Heart right ventricle (tissue), 16 donors: ENCODE measurements around the gene TTC32. TPM values are rescaled to one million over a fixed set of nuclear protein-coding genes. Genes with fewer than 3 reads are reported as not detected.
"Not testable (repeated sequence)": the region's sequence is repeated elsewhere in the genome, so short reads cannot be mapped to it uniquely, and the experiment has no call there.

Experiments used
- ATAC-seq, 8 donors: fragments of 200-7000 bp; cut with Tn5 transposase; one replicate each; pipeline ENCODE4 v1.9.1; 2020; ENCODE audit warnings: mild to moderate bottlenecking in 8 of 8, moderate library complexity in 8 of 8, moderate number of reproducible peaks in 1 of 8
- DNase-seq, 2 donors: peaks; one replicate each; pipeline ENCODE4 v3.0.0-alpha.2; 2020
- H3K27ac ChIP-seq, 10 donors: fragments of 200-600 bp; sonication (generic) in 2 of 10; one replicate each; pipeline versions ENCODE4 v1.5.0 to v1.8.0; 2020 to 2022; ENCODE audit warnings: mild to moderate bottlenecking in 3 of 10
- H3K27me3 ChIP-seq, 7 donors: fragments of 200-600 bp; one replicate each; pipeline ENCODE4 v1.8.0; 2021 to 2022; ENCODE audit warnings: mild to moderate bottlenecking in 2 of 7
- H3K36me3 ChIP-seq, 9 donors: fragments of 200-600 bp; sonication (generic) in 1 of 9; one replicate each; pipeline versions ENCODE4 v1.5.0 to v1.8.0; 2020 to 2022; ENCODE audit warnings: mild to moderate bottlenecking in 2 of 9
- H3K4me1 ChIP-seq, 9 donors: fragments of 200-600 bp; sonication (generic) in 1 of 9; one replicate each; pipeline versions ENCODE4 v1.5.0 to v1.8.0; 2020 to 2022; ENCODE audit warnings: mild to moderate bottlenecking in 4 of 9
- H3K4me3 ChIP-seq, 10 donors: fragments of 200-600 bp; sonication (generic) in 2 of 10; one replicate each; pipeline versions ENCODE4 v1.5.0 to v1.8.0; 2020 to 2022; ENCODE audit warnings: mild to moderate bottlenecking in 7 of 10, moderate library complexity in 2 of 10
- H3K9me3 ChIP-seq, 11 donors: fragments of 200-600 bp in 10 of 11; sonication (generic) in 2 of 11; one replicate each; pipeline versions ENCODE4 v1.5.0 to v1.8.0; 2013 to 2022; ENCODE audit warnings: mild to moderate bottlenecking in 2 of 11, control low read depth in 1 of 11, moderate library complexity in 1 of 11
- WGBS, 2 donors: extraction: QIAGEN DNeasy Blood & Tissue Kit; methylation state at CpG; one replicate each; pipeline ENCODE4 v1.1.7; 2013; ENCODE audit warnings: inconsistent platforms in 1 of 2; 5-methylcytosine and 5-hydroxymethylcytosine counted together
- intact Hi-C, 10 donors: fragments of 100-400 bp; cut with DNase I; formaldehyde crosslinking; loops; one replicate each; pipeline versions ENCODE4 v1.11.1 to v1.14.2; 2022
- polyA plus RNA-seq, 2 donors: library from polyadenylated mRNA; stranded (reverse); fragments of 200-250 nt; gene quantifications; one replicate each; pipeline ENCODE4 v1.2.3, GENCODE V29; 2013
- total RNA-seq, 10 donors: library from RNA; stranded (reverse); fragmentation: NEBNext Ultra II Directional in 3 of 10; extraction: Animal tissue kit (Norgen Biotek cat#: 25700) in 3 of 10; gene quantifications; one replicate each; pipeline versions ENCODE4 v1.2.1 to v1.2.4, GENCODE V29; 2021 to 2023
- TF ChIP-seq, protein P1 (sequence below), 9 donors: fragments of 200-600 bp; sonication (generic) in 2 of 9; IDR thresholded peaks; one replicate each; pipeline versions ENCODE4 v1.5.0 to v1.8.0; 2021 to 2022; ENCODE audit warnings: antibody characterized with exemption in 9 of 9, mild to moderate bottlenecking in 5 of 9, moderate library complexity in 1 of 9
- donor health status: Arrhythmogenic right ventricular cardiomyopathy.
- donor health status: ischemic (EF 13 %, LVEDD 7.1; RV severe dilation, severe dysfunction).
- donor health status: healthy with polysubstance abuse.
- donor health status: DM: no; HTN: yes; CAD: no.
- donor health status: DM: no; HTN: no; CAD: no.
- donor health status: ischemic (EF 25% LVEDD 6.9; RV normal size, moderate dysfunction).
- donor health status: ischemic (EF 25% LVEDD 5.7; RV mildly dilated, moderate dysfunction).
- donor health status: healthy.
- donor health status: DM: yes; HTN: yes; CAD: no.
- donor health status: Ischemic cardiomyopathy.
- donor health status: ischemic (EF 35%, LVEDD 5.7; RV mildly dilated, moderate dysfunction).
- donor health status: nonischemic (EF 11% LVEDD 7.7; RV severe dilation, severe dysfunction).
- donor health status: DM: yes; HTN: yes; CAD: no.
- donor health status: PGD.
- donor health status: ischemic (EF 29% LVEDD 5.4; RV normal size, mild dysfunction).
- donor health status: nonischemic (EF 23%, LVEDD 6.1; RV moderate dilation, normal function).

The TTC32 gene
- total and polyA plus RNA-seq, 12 donors: 3.4 to 27.7 (median 6.4) TPM

DNA sequence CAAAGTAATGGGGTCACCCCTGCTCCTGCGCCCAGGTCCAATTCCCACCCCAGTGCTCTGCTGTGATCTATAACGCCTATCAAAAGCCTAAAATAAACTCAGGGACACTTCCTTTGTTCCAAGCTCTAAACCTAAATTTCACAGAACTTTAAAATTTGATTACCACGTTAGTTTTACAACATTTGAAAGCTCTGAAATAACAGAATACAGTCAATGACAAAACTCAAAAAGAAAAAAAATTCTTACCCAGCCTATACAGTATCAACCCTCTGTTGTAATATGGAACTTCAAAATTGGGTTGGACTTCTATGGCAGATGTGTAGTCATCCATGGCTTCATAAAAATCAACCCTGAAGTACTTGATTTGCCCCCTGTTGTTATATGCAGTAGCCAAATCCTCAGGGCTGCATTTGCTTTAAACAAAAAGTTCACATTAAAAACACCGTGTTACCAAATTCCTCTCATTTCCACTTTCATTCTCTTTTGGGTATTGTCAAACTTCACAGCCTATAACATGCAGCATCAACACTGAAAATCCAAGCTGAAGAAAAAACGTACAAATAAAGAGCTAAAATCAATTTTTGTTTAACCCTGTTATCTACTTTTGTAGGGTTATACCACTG, 4.0 kb downstream of the TTC32 start:
- Histone ChIP-seq H3K9me3 (no peaks in the 10 kb centered on the region), H3K4me3 (no peak overlapping the region), H3K36me3 (peaks cover 0 to 5% (median 0%) of the 10 kb centered on the region in 9 donors), H3K27ac (no peak overlapping the region), H3K4me1 (peaks cover 2 to 71% (median 58%) of the 10 kb centered on the region in 9 donors), H3K27me3 (no peaks in the 10 kb centered on the region)
- ATAC-seq (no peak), DNase-seq (no peak)
- TF ChIP-seq, protein P1, sequence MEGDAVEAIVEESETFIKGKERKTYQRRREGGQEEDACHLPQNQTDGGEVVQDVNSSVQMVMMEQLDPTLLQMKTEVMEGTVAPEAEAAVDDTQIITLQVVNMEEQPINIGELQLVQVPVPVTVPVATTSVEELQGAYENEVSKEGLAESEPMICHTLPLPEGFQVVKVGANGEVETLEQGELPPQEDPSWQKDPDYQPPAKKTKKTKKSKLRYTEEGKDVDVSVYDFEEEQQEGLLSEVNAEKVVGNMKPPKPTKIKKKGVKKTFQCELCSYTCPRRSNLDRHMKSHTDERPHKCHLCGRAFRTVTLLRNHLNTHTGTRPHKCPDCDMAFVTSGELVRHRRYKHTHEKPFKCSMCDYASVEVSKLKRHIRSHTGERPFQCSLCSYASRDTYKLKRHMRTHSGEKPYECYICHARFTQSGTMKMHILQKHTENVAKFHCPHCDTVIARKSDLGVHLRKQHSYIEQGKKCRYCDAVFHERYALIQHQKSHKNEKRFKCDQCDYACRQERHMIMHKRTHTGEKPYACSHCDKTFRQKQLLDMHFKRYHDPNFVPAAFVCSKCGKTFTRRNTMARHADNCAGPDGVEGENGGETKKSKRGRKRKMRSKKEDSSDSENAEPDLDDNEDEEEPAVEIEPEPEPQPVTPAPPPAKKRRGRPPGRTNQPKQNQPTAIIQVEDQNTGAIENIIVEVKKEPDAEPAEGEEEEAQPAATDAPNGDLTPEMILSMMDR (IDR thresholded peaks at IDR 0.05): no peak
- 65 to 68% methylated on average over 5 of the region's 5 CpGs for WGBS, 2 donors
- intact Hi-C loops: loop anchor here in 1 of 10 donors (5.0 kb wide), 1 partner anchor 920 kb away; no protein-coding TSS in a partner anchor

DNA sequence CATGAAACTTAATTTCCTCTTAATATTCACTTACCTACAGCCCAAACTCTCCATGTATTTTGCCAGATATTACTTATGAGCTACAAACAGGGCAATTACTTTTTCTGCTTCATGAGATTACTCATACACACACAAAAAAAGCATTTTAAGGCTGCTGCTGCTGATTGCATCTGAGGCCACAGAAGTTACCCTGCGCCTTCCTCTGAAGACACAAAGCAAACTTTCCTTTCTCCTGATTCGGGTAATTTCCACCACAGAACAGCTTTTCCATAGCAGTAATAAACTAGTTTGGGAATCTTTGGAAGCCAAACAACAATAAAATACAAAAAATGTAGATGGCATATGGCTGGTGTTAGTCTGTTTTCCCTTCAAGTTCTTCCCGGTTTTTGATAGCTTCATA, 6.2 kb downstream of the TTC32 start:
- Histone ChIP-seq H3K27me3 (no peaks in the 10 kb centered on the region), H3K4me1 (peaks cover 0 to 62% (median 54%) of the 10 kb centered on the region in 9 donors), H3K36me3 (peaks cover 0 to 5% (median 0%) of the 10 kb centered on the region in 9 donors), H3K4me3 (no peak overlapping the region), H3K27ac (no peak overlapping the region), H3K9me3 (no peaks in the 10 kb centered on the region)
- ATAC-seq (no peak), DNase-seq (no peak)
- TF ChIP-seq, protein P1 (IDR thresholded peaks at IDR 0.05): no peak
- intact Hi-C loops: loop anchor here in 1 of 10 donors (5.0 kb wide), 1 partner anchor 918 kb away; no protein-coding TSS in a partner anchor
- 79 to 80% methylated on average over 3 of the region's 3 CpGs for WGBS, 2 donors

DNA sequence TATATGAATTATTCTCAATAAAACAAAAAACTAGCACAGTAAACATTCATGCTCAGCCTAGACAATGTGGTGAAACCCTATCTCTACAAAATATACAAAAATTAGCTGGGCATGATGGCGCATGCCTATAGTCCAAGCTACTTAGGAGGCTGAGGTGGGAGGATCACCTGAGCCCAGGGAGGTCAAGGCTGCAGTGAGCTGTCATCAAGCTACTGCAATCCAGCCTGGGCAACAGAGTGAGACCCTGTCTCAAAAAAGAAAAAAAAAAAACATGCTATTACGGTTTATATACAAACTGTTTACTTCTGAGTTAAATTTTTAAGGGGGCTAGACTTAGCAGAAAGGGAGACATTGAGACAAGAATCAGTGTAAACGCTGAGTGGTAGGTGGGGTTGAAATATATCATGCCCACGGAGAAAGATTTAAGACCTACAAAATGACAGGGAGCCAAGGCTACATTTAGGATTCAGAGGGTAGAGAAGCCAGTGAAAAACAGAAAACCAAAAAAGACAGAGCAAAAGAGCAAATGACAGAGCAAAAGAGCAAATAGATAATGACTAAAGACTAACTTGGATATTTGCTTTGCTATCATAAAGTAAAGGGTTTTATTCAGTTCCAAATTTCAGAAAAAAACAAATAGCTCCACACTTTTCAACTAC, 7.5 kb downstream of the TTC32 start:
- no peak for ATAC-seq
- no peak for DNase-seq
- WGBS, 2 donors: 92 to 95% methylated on average over 4 of the region's 4 CpGs
- Histone ChIP-seq H3K9me3 (no peaks in the 10 kb centered on the region), H3K4me3 (no peak overlapping the region), H3K27me3 (no peaks in the 10 kb centered on the region), H3K36me3 (peaks cover 0 to 5% (median 0%) of the 10 kb centered on the region in 9 donors), H3K27ac (no peak overlapping the region), H3K4me1 (peaks cover 0 to 52% (median 45%) of the 10 kb centered on the region in 9 donors)
- intact Hi-C loops: no loop called here
- TF ChIP-seq, protein P1 (IDR thresholded peaks at IDR 0.05): no peak

DNA sequence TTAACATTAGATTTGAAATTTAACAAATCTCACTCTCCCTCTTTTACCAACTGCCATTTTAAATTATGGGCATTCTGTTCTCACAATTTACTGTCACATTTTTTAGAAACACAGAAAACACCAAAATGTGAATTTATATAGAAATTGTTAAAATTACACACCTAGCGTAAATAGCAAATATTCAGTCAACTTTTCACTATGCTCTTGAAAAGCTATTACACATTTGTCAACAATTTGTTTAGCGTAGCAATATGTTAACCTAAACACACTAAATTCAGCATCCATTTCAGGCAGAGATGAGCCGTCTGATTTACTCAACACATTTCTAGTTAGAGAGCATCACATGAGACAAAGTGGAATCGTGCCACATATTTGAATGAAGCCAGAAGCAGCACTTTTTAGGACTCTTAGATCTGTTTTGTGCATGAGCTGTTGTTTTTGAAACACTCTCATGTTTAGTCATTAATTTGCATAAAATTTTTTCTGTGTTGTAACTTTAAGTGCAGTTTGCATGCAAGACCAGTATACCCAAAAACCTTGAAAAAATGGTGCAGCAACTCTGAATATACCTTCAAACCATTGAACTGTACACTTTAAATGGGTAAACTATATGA, 8.2 kb downstream of the TTC32 start:
- TF ChIP-seq, protein P1 (IDR thresholded peaks at IDR 0.05): no peak
- intact Hi-C loops: no loop called here
- Histone ChIP-seq H3K4me1 (peaks cover 0 to 49% (median 39%) of the 10 kb centered on the region in 9 donors), H3K4me3 (no peak overlapping the region), H3K27ac (no peak overlapping the region), H3K36me3 (peaks cover 0 to 5% (median 0%) of the 10 kb centered on the region in 9 donors), H3K27me3 (no peaks in the 10 kb centered on the region), H3K9me3 (no peaks in the 10 kb centered on the region)
- no peak for DNase-seq
- 75 to 85% methylated on average over 4 of the region's 4 CpGs for WGBS, 2 donors
- no peak for ATAC-seq

DNA sequence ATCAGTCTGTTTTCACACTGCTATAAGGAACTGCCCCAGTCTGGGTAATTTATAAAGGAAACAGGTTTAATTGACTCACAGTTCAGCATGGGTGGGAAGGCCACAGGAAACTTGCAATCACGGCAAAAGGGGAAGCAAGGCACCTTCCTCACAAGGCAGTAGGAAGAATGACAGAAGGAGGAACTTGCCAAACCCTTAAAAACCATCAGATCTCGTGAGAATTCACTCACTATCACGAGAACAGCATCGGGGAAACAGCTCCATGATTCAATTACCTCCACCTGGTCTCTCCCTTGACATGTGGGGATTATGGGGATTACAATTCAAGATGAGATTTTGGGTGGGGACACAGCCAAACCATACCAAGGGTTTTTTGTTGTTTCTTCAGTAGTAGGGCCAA, 9.8 kb downstream of the TTC32 start:
- H3K36me3 ChIP-seq, intact Hi-C loops, H3K4me3 ChIP-seq, H3K9me3 ChIP-seq, ATAC-seq, DNase-seq, H3K27me3 ChIP-seq: not testable (repeated sequence)
- 49 to 69% methylated on average over 4 of the region's 4 CpGs for WGBS, 2 donors
- peaks cover 0 to 33% (median 22%) of the 10 kb centered on the region in 9 donors for H3K4me1 ChIP-seq
- peak overlapping the region in 1 of 10 donors; percentile 65 for H3K27ac ChIP-seq
